Measurements from ENCODE around the gene EPX.

The EPX gene

GRCh38 chr17:58186591-58186990, 5.9 kb upstream of the EPX start (continued):
- TF ChIP-seq MZF1 (tag by site-specific recombination; IDR thresholded peaks at IDR 0.05; ENCODE audit: borderline replicate concordance) (no peak), OSR2 (tag by site-specific recombination; IDR thresholded peaks at IDR 0.05) (no peak), ZNF473 (tag by site-specific recombination; IDR thresholded peaks at IDR 0.05) (no peak), ZNF112 (tag by site-specific recombination; IDR thresholded peaks at IDR 0.05) (no peak), ZNF10 (tag by site-specific recombination; IDR thresholded peaks at IDR 0.05) (no peak), ZNF544 (tag by site-specific recombination; IDR thresholded peaks at IDR 0.05) (no peak), ZNF280D (tag by site-specific recombination; IDR thresholded peaks at IDR 0.05) (no peak), ZNF548 (tag by site-specific recombination; IDR thresholded peaks at IDR 0.05) (no peak), GLI4 (tag by site-specific recombination; IDR thresholded peaks at IDR 0.05) (no peak), ZNF274 (IDR thresholded peaks at IDR 0.05; ENCODE audit: low read length) (no peak), ZNF274 (tag by site-specific recombination; IDR thresholded peaks at IDR 0.05; ENCODE audit: borderline replicate concordance) (no peak), ZBTB11 (tag by site-specific recombination; conservative IDR thresholded peaks at IDR 0.05; ENCODE audit: low read depth) (no peak)

- Histone ChIP-seq H3K27ac (ENCODE audit: extremely low read depth, low read depth, low read length) (no peak overlapping the region), H3K4me1 (ENCODE audit: control insufficient read depth, insufficient read depth, low read length) (no peaks in the 10 kb centered on the region), H3K36me3 (ENCODE audit: control insufficient read depth in 2 of 2, insufficient read depth in 1 of 2, low read length in 2 of 2) (no peaks in the 10 kb centered on the region), H3K9me3 (ENCODE audit: control insufficient read depth, insufficient read depth, low read depth, low read length) (no peaks in the 10 kb centered on the region), H3K4me3 (ENCODE audit: low read depth, low read length) (no peak overlapping the region)
- POLR2A ChIA-PET = no interaction called here
- CTCF ChIA-PET = interaction anchor here (0.6 to 1.4 kb wide), 3 partner anchors 10 to 1077 kb away, joined by 3 to 4 read pairs (median 4); no protein-coding TSS in a partner anchor
- TF ChIP-seq ZNF2 (tag by site-specific recombination; IDR thresholded peaks at IDR 0.05) (no peak), ZNF629 (tag by site-specific recombination; IDR thresholded peaks at IDR 0.05) (no peak), ZNF791 (tag by site-specific recombination; IDR thresholded peaks at IDR 0.05) (no peak), ZSCAN30 (tag by site-specific recombination; IDR thresholded peaks at IDR 0.05) (no peak), REPIN1 (tag by site-specific recombination; IDR thresholded peaks at IDR 0.05; ENCODE audit: low read depth) (no peak), BCL6B (tag by site-specific recombination; IDR thresholded peaks at IDR 0.05) (no peak), ZNF157 (tag by site-specific recombination; IDR thresholded peaks at IDR 0.05) (no peak), ZNF518A (tag by site-specific recombination; conservative IDR thresholded peaks at IDR 0.05; ENCODE audit: low read depth) (no peak), KLF10 (tag by site-specific recombination; IDR thresholded peaks at IDR 0.05) (no peak), ATF2 (tag by site-specific recombination; IDR thresholded peaks at IDR 0.05; ENCODE audit: low read depth) (no peak), ZNF660 (tag by site-specific recombination; IDR thresholded peaks at IDR 0.05) (no peak), OVOL3 (tag by site-specific recombination; IDR thresholded peaks at IDR 0.05) (no peak), ZNF211 (tag by site-specific recombination; IDR thresholded peaks at IDR 0.05; ENCODE audit: low read depth) (no peak)
Observed at GRCh38 chr17:58187063-58187462, 5.5 kb upstream of the EPX start.
